OCI-LY3 (cell line): ENCODE data around the gene DCPS.

Source experiments
- EZH2phosphoT487 ChIP-seq: fragments of 200-600 bp; shearing (Covaris generic); IDR thresholded peaks from 2 replicates; pipeline ENCODE4 v1.6.1; 2018; ENCODE audit warnings: antibody characterized with exemption, mixed run types, low read depth
- TF ChIP-seq, protein P1 (sequence below): fragments of 200-600, 300-600 bp; sonication (generic); IDR thresholded peaks from 2 replicates; pipeline ENCODE4 v1.5.1; 2014; ENCODE audit warnings: antibody characterized with exemption, low read length, low read depth

DNA sequence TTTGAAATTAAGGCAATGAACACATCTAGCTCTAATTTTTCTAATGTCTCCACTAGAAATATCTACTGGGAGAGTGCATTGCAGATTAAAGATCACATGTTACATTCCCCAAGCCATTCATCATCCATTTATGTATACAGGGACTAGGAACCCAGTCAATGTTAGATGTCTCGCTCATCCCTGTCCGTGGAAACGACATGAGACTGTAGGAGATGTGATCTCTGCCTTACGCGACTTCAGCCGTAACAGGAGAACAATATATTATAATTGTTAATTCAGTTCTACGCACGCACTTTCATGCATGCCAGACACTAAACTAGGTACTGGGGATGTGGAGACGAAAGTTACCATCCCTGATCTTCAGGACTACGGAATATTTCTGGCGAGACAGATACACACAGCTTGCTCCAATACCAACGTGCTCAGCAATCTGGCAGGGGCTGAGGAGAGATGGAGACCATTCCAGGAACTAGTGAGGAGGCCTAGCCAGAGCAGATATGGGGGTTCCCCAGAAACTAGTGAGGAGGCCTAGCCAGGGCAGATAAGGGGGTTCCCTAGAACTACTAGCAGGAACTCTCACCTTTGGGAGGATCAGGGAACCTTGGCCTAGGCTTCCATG is 706 bp downstream of the DCPS start:
- TF ChIP-seq EZH2phosphoT487, result no peak
- TF ChIP-seq, protein P1, sequence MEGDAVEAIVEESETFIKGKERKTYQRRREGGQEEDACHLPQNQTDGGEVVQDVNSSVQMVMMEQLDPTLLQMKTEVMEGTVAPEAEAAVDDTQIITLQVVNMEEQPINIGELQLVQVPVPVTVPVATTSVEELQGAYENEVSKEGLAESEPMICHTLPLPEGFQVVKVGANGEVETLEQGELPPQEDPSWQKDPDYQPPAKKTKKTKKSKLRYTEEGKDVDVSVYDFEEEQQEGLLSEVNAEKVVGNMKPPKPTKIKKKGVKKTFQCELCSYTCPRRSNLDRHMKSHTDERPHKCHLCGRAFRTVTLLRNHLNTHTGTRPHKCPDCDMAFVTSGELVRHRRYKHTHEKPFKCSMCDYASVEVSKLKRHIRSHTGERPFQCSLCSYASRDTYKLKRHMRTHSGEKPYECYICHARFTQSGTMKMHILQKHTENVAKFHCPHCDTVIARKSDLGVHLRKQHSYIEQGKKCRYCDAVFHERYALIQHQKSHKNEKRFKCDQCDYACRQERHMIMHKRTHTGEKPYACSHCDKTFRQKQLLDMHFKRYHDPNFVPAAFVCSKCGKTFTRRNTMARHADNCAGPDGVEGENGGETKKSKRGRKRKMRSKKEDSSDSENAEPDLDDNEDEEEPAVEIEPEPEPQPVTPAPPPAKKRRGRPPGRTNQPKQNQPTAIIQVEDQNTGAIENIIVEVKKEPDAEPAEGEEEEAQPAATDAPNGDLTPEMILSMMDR, result no peak
